Astrocyte of the cerebellum (primary cell): Measurements from ENCODE around the gene PLB1.

Experiments
- DNase-seq: peaks from one replicate; pipeline ENCODE4 v3.0.0-alpha.2; 2011; ENCODE audit warnings: low read depth
- H3K4me3 ChIP-seq: 2 replicates; pipeline ENCODE4 v1.5.1; 2011; ENCODE audit warnings: mild to moderate bottlenecking, low read depth, low read length, moderate library complexity
- CTCF ChIP-seq: IDR thresholded peaks from 2 replicates; pipeline ENCODE4 v1.5.1; 2012; ENCODE audit warnings: low read length, low read depth, moderate library complexity, mild to moderate bottlenecking; ENCODE audit errors: missing control alignments
- in situ Hi-C: cut with HindIII; loops from 2 replicates; pipeline ENCODE4 v1.10.0; 2017; ENCODE audit warnings: low sequenced_read_pairs

PLB1 gene

GRCh38 chr2:28495551-28496250 is at the start of gene PLB1:
PLB1 (plus strand) TSS chr2:28496060; CDS start chr2:28496115, 55 bp downstream.
- in situ Hi-C loops = no loop called here
- no peak for TF ChIP-seq CTCF
- H3K4me3 ChIP-seq = no peak within 1 kb of the TSS
- no peak for DNase-seq

- in situ Hi-C loops = no loop called here
These were observed 49.3 kb upstream of the PLB1 start for GRCh38 chr2:28446531-28446930.

GRCh38 chr2:28447086-28447485 is 48.8 kb upstream of the PLB1 start:
- no peak for TF ChIP-seq CTCF
- no peak overlapping the region for H3K4me3 ChIP-seq
- in situ Hi-C loops = no loop called here
- no peak for DNase-seq

More at GRCh38 chr2:28446531-28446930, 49.3 kb upstream of the PLB1 start:
- no peak for DNase-seq
- TF ChIP-seq CTCF = no peak
- no peak overlapping the region for H3K4me3 ChIP-seq

- no peak for TF ChIP-seq CTCF
- no peak overlapping the region for H3K4me3 ChIP-seq
- in situ Hi-C loops = no loop called here
- peak; percentile 19 for DNase-seq
These were observed 47.7 kb upstream of the PLB1 start for GRCh38 chr2:28447943-28448792.

GRCh38 chr2:28448793-28449100 is 47.1 kb upstream of the PLB1 start:
- no peak overlapping the region for H3K4me3 ChIP-seq
- in situ Hi-C loops = no loop called here
- no peak for DNase-seq
- TF ChIP-seq CTCF = no peak

GRCh38 chr2:28449126-28449487 is 46.8 kb upstream of the PLB1 start:
- no peak for TF ChIP-seq CTCF
- no peak overlapping the region for H3K4me3 ChIP-seq
- in situ Hi-C loops = no loop called here
- DNase-seq = no peak
